SU-DHL-6 (cell line): ENCODE measurements around the gene NT5DC4.

ENCODE experiments used
- CTCF ChIP-seq: fragments of 200-600 bp; sonication (generic); IDR thresholded peaks from one replicate; pipeline ENCODE4 v1.5.1; 2017; ENCODE audit warnings: antibody characterized with exemption, mild to moderate bottlenecking, low read length, moderate library complexity; ENCODE audit not compliant: insufficient read depth, poor library complexity, severe bottlenecking
- EZH2phosphoT487 ChIP-seq: fragments of 200-600 bp; sonication (generic), shearing (Covaris generic); conservative IDR thresholded peaks from 2 replicates; pipeline ENCODE4 v1.6.1; 2018; ENCODE audit warnings: mild to moderate bottlenecking, antibody characterized with exemption, low read length, moderate library complexity, mixed read lengths

- no peak for TF ChIP-seq CTCF
- TF ChIP-seq EZH2phosphoT487, result no peak
These were observed 30.8 kb downstream of the NT5DC4 start for GRCh38 chr2:112751451-112752197.
